Measurements from ENCODE around the gene LPCAT4. TPM values are rescaled to one million over a fixed set of nuclear protein-coding genes. Genes with fewer than 3 reads are reported as not detected.

The LPCAT4 gene
- total and polyA plus RNA-seq, 2 of the 8 experiments (the other 6 are each of a cell fraction or from before 2014, with no cell fraction given), result 69.3 to 109 TPM

DNA sequence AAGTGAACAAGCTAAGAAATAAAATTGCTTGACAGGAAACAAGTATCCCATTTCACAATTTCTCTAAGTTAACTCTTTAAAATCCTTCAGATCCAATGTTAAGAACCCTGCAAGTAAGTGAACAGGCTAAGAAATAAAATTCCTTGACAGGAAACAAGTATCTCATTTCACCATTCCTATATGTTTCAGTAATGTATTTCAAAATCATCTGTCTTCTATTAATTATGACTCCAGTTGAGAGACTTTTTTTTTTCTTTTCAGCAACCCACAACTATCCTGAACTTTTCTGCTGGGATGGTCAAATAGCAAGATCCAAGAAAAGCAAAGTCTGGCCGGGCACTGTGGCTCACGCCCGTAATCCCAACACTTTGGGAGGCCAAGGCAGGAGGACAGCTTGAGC lies 27.1 kb downstream of the LPCAT4 start:
- Histone ChIP-seq H3K23me2 (ENCODE audit: low read depth, low read length) (peaks cover 8% of the 10 kb centered on the region; the same call in 1 of the 2 replicates), H2BK120ac (replicated peaks; ENCODE audit: low read depth, low read length) (no peak overlapping the region), H2BK12ac (ENCODE audit: low read depth, low read length) (no peak overlapping the region), H3K56ac (replicated peaks; ENCODE audit: insufficient read length, low read depth, low read length) (no peak overlapping the region), H4K5ac (ENCODE audit: insufficient read length, low read depth, low read length) (no peak overlapping the region), H2BK15ac (ENCODE audit: low read length) (no peak overlapping the region), H3K27me3 (replicated peaks in 1 of 4; ENCODE audit: control insufficient read depth in 3 of 4, extremely low read depth in 1 of 4, insufficient read depth in 3 of 4, low read length in 3 of 4) (no peaks in the 10 kb centered on the region), H2AK5ac (ENCODE audit: low read depth, low read length) (no peak overlapping the region), H4K20me1 (replicated peaks in 1 of 2; ENCODE audit: control insufficient read depth in 1 of 2, insufficient read depth in 2 of 2, low read length in 2 of 2) (no peaks in the 10 kb centered on the region), H3K4me1 (replicated peaks in 1 of 4; ENCODE audit: control insufficient read depth in 3 of 4, insufficient read depth in 4 of 4, low read length in 3 of 4) (peaks cover 0 to 4% (median 2%) of the 10 kb centered on the region in 4 experiments; a peak in 4 of 7 replicates), H3K79me1 (ENCODE audit: low read depth, low read length) (peaks cover 4% of the 10 kb centered on the region; the same call in 1 of the 2 replicates), H2AFZ (ENCODE audit: low read length) (no peak overlapping the region), H3K18ac (ENCODE audit: extremely low read depth, low read length) (no peak overlapping the region), H3K14ac (ENCODE audit: insufficient read length) (no peak overlapping the region), H3K4me3 (ENCODE audit: extremely low read depth in 1 of 4, insufficient read depth in 2 of 4, low read depth in 3 of 4, low read length in 4 of 4) (no peak overlapping the region), H3K23ac (ENCODE audit: insufficient read length) (no peak overlapping the region), H3K9me3 (ENCODE audit: insufficient read depth in 2 of 2, low read depth in 1 of 2, low read length in 1 of 2) (no peaks in the 10 kb centered on the region), H4K91ac (replicated peaks; ENCODE audit: insufficient read length, low read length) (no peak overlapping the region), H4K8ac (ENCODE audit: extremely low read depth, insufficient read depth, low read length) (no peak overlapping the region), H3K36me3 (ENCODE audit: control insufficient read depth in 2 of 4, insufficient read depth in 4 of 4, low read length in 3 of 4) (peaks cover 2 to 13% (median 6%) of the 10 kb centered on the region in 4 experiments; a peak in 5 of 8 replicates), H2BK5ac (ENCODE audit: low read depth, low read length) (no peak overlapping the region), H3K4me2 (ENCODE audit: insufficient read depth in 1 of 2, low read depth in 2 of 2, low read length in 2 of 2) (no peak overlapping the region), H3K9ac (replicated peaks in 1 of 4; ENCODE audit: extremely low read depth in 1 of 4, low read depth in 3 of 4, low read length in 3 of 4) (no peak overlapping the region), H2BK20ac (ENCODE audit: low read length) (no peak overlapping the region), H3K27ac (ENCODE audit: low read depth, low read length) (no peak overlapping the region), H3K79me2 (ENCODE audit: control insufficient read depth in 1 of 2, insufficient read depth in 2 of 2, low read length in 2 of 2) (peaks cover 0 to 20% of the 10 kb centered on the region in 2 experiments; a peak in 3 of 4 replicates), H3K4ac (replicated peaks; ENCODE audit: insufficient read length, low read depth, low read length) (no peak overlapping the region)
- no peak for TF ChIP-seq SUZ12 (IDR thresholded peaks at IDR 0.05; ENCODE audit: low read length)
- TF ChIP-seq CEBPB (IDR thresholded peaks at IDR 0.05; ENCODE audit: low read depth, low read length), result no peak
- POLR2A ChIA-PET (ENCODE audit: partially characterized antibody), result interaction anchor here (1.1 to 4.7 kb wide), 3 partner anchors 20 to 27 kb away, joined by 3 to 35 read pairs (median 4); partner anchors contain the start of gene LPCAT4
- CTCF ChIA-PET (ENCODE audit: partially characterized antibody), result no interaction called here
- no peak for DNase-seq (ENCODE audit: low read depth in 1 of 2, low spot score in 2 of 2)
- WGBS, 2 experiments (ENCODE audit: extremely low coverage in 1 of 2, insufficient coverage in 1 of 2, insufficient read length in 1 of 2, insufficient replicate concordance in 2 of 2, low coverage in 1 of 2, low lambda C conversion rate in 2 of 2, missing lambda C conversion rate in 1 of 2), result 94% methylated on average over 3 of the region's 3 CpGs; no CpG with 5 or more reads in 1 of the 2 experiments
- FAIRE-seq, result no peak

Data from H1 (cell line).